ENCODE results near the gene TYRO3.
"Not testable (repeated sequence)": the region's sequence is repeated elsewhere in the genome, so short reads cannot be mapped to it uniquely, and the experiment has no call there.

TYRO3 gene

GRCh38 chr15:41577863-41578735 is 19.1 kb downstream of the TYRO3 start:
- no peak for DNase-seq

GRCh38 chr15:41578736-41579383 is 19.8 kb downstream of the TYRO3 start:
- DNase-seq: no peak

- DNase-seq: no peak
Measured at GRCh38 chr15:41581110-41581509, 22.1 kb downstream of the TYRO3 start.

- DNase-seq: no peak
Measured at GRCh38 chr15:41583795-41584194, 24.8 kb downstream of the TYRO3 start.

GRCh38 chr15:41584636-41585126 is 25.7 kb downstream of the TYRO3 start:
- DNase-seq: no peak

GRCh38 chr15:41585127-41586047 is 26.4 kb downstream of the TYRO3 start:
- no peak for DNase-seq

- DNase-seq: not testable (repeated sequence)
Measured at GRCh38 chr15:41586531-41587282, 27.7 kb downstream of the TYRO3 start.

GRCh38 chr15:41589018-41589417 is 30.0 kb downstream of the TYRO3 start:
- DNase-seq: not testable (repeated sequence)

- DNase-seq: not testable (repeated sequence)
Measured at GRCh38 chr15:41589571-41589970, 30.6 kb downstream of the TYRO3 start.

- DNase-seq: not testable (repeated sequence)
Measured at GRCh38 chr15:41591217-41591616, 32.2 kb downstream of the TYRO3 start.

- not testable (repeated sequence) for DNase-seq
Measured at GRCh38 chr15:41592718-41593117, 33.7 kb downstream of the TYRO3 start.

GRCh38 chr15:41594801-41595746 is 36.1 kb downstream of the TYRO3 start:
- DNase-seq: no peak

GRCh38 chr15:41596972-41597371 is 38.0 kb downstream of the TYRO3 start:
- DNase-seq: no peak

GRCh38 chr15:41597787-41598186 is 38.8 kb downstream of the TYRO3 start:
- DNase-seq: no peak

- DNase-seq: no peak
Measured at GRCh38 chr15:41599061-41599460, 40.0 kb downstream of the TYRO3 start.

- no peak for DNase-seq
Measured at GRCh38 chr15:41603411-41603935, 44.5 kb downstream of the TYRO3 start.

- no peak for DNase-seq
Measured at GRCh38 chr15:41603941-41604911, 45.2 kb downstream of the TYRO3 start.

GRCh38 chr15:41605566-41605965 is 46.6 kb downstream of the TYRO3 start:
- DNase-seq: no peak

GRCh38 chr15:41606997-41607396 is 48.0 kb downstream of the TYRO3 start:
- DNase-seq: no peak

All from NCI-H2029 (cell line).